ENCODE measurements around the gene EXOC2.

The EXOC2 gene

DNA sequence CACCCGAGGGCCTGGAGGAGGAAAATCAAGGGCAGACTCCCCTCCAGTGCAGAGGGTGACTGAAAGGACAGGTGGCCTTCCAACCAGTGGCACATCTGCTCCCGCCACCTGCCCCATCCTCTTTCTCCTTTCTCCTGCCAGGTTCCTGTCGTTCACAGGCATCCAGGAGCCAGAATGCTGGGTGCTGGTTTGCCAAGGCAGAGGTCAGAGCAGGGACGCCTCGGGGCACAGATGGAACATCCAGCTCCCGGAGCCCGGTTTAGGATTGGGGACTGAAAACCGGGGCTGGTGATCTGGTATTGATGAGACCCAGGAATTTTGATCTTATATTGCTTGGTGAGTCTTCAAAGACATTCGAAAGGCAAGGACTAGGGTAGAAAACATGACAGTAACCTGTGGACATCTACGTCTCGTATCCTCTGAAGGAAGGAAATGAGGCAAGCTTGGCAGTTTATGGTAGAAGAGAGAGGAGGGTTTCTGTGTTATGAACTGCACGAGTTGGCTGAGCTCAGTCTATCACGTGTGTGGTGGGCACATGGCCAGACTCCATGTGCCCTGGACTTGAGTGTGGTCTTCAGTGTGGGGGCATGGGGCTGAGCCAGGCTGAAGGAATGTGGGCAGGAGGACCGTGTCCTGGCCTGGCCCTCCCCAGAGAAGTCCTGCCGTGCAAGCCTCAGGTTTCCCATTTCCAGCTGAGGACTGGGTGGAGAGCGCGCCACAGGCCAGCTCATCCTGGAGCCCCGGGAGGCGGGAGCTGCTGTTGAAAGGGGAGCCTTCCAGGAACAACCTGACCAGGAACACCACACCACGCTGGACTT is 227.2 kb downstream of the EXOC2 start:
- DNase-seq (ENCODE audit: low read depth) = no peak

DNA sequence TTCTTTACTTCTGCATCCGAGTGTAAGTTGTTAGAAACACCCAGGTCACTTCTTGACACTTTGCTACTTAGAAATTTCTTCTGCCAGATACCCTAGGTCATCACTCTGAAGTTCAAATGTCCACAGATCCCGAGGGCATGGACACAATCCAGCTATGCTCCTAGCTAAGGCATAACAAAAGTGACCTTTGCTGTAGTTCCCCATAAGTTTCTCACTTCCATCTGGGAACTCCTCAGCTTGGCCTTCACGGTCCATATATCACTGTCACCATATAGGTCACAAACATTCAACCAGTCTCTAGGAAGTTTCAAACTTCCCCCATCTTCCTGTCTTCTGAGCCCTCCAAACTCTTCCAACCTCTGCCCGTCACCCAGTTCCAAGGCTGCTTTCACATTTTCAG is 236.1 kb downstream of the EXOC2 start:
- DNase-seq (ENCODE audit: low read depth) = no peak

DNA sequence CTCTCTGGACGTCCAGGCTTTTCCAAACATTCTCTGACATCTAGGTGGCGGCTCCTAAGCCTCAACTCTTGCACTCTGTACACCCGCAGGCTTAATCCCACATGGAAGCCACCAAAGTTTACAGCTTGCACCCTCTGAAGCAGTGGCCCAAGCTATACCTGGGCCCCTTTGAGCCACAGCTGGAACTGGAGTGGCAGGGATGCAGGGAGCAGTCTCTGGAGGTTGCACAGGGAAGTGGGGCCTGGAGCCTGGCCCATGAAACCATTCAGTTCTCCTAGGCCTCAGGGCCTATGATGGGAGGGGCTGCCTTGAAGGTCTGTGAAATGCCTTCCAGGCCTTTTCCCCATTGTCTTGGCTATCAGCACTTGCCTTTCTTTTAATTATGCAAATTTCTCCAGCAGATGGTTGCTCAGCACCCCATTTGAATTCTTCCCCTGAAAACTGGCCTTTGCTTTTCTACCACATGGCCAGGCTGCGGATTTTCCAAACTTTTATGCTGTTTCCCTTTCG is 236.5 kb downstream of the EXOC2 start:
- no peak for DNase-seq (ENCODE audit: low read depth)

- no peak for DNase-seq (ENCODE audit: low read depth)
These were observed 237.1 kb downstream of the EXOC2 start for GRCh38 chr6:455835-456234.

- peak; percentile 44 for DNase-seq (ENCODE audit: low read depth)
These were observed 237.8 kb downstream of the EXOC2 start for GRCh38 chr6:455006-455585.

GRCh38 chr6:454148-454991 is 238.6 kb downstream of the EXOC2 start:
- no peak for DNase-seq (ENCODE audit: low read depth)

DNA sequence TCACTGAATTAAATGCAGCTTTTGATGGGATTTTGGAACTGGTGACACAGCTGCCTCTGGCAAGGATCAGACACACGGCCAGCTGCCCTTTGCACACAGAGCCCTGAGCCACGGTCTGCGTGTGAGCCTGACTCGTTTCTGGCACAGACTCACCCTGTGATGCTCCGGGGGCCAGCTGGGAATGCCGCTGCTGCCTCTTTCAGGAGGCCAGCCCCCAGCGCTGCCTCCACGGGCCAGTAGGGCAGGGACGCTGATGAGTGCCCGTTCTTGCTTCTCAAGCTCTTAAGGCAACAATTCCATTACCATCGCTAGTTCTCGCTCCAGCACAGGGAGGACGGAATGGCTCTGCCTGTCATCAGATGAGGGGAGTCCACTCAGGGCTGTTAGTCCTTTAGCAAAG is 239.8 kb downstream of the EXOC2 start:
- DNase-seq (ENCODE audit: low read depth) = no peak

DNA sequence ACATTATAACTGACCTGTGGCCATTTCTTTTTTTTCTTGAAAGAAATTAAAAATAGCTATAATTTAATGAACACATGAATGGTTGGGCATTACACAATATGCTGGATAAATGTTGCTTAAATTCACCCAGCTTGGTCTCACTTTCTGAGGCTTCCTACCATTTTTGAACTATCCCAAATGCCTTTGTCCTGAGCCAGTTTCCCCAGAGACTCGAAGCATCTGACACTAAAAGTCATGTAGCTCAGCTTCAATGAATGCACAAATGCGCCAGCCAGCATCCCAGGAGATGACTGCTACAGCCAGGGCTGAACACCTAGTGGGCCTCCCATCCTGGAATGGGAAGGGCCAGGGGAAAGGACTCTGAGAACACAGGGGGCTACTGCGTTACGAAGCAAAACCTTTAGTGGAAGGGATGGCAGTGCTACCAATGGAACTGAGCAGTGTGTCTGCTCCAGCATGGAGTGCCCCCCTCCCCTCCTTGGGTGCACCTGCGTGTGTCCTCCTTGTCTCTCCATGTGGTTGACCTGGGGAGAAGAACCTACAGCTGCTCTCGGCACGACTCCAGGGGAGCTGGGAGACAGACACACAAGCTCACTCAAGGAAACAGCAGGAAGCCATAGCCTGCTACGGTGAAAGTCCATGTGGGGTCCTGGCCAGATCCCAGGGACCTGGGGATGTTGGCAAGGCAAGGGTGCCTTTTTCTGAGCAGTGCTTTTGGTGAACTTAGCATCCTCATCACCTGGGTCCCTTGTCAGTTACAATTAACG is 240.5 kb downstream of the EXOC2 start:
- DNase-seq (ENCODE audit: low read depth) = no peak

DNA sequence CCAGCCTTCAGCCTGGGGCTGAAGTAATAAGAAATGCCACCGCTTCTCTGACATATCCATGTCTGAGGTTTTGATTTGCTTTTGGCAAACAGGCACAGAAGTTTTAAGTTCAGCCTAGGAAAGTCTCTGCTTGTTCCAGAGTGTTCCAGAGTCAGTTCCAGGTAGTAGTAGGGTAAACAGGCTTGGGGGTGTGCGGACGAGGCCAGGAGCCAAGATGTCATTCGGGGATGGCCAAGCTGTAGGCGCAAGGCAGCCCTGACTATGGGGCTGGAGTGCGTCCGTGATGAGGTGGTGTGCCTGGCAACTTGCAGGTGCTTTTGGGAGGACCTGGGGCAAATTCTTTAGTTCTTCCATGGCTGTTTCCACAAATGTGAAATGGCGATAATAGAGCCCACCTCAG is 241.1 kb downstream of the EXOC2 start:
- no peak for DNase-seq (ENCODE audit: low read depth)

GRCh38 chr6:451336-451735 is 241.6 kb downstream of the EXOC2 start:
- no peak for DNase-seq (ENCODE audit: low read depth)

DNA sequence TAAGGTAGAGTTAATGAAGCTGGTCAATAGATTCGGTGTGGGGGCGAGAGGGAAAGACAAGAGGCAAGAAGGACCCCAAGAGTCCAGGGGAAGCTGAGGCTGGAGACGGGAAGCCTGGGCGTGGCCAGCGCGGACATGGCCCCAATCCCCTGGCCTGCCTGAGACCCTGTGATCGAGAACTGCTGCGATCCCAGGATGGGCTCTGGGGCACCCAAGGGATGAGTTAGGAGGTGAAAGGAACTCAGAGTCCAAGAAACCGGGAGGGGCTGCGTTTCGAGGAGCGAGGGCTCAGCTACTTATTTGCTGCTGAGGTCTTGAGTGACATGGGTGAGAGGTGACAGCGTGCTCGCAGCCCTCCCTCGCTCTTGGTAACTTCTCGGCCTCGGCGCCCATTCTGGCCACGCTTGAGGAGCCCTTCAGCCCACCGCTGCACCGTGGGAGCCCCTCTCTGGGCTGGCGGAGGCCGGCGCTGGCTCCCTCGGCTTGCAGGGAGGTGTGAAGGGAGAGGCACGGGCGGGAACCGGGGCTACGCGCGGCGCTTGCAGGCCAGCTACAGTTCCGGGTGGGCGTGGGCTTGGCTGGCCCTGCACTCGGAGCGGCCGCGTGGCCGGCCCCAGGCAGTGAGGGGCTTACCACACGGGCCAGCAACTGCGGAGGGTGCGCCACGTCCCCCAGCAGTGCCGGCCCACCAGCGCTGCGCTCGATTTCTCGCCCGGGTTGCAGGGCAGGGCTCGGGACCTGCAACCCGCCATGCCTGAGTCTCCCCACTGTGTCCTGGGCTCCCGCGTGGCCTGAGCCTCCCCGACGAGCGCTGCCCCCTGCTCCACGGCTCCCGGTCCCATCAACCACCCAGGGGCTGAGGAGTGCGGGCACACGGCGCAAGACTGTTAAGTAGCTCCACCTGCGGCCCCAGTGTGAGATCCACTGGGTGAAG is 243.2 kb downstream of the EXOC2 start:
- DNase-seq (ENCODE audit: low read depth) = no peak

DNA sequence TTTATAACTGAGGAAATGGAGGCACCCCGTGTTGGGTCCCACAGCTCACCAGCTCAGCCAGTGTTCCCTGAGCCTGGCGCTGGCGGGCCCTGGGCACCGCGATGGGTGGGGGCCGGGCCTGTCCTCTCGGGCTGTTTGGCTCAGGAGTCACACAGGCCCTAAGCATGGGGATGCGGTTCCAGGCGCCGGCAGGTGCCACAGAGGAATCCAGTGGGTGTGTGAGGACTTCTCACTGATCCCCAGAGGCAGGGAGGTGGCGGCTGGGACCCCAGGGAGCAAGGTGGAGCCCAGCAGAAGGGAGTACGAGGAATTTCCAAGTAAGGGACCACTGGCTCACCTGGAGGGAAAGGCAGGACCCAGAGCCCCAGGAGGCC is 243.9 kb downstream of the EXOC2 start:
- DNase-seq (ENCODE audit: low read depth) = no peak

DNA sequence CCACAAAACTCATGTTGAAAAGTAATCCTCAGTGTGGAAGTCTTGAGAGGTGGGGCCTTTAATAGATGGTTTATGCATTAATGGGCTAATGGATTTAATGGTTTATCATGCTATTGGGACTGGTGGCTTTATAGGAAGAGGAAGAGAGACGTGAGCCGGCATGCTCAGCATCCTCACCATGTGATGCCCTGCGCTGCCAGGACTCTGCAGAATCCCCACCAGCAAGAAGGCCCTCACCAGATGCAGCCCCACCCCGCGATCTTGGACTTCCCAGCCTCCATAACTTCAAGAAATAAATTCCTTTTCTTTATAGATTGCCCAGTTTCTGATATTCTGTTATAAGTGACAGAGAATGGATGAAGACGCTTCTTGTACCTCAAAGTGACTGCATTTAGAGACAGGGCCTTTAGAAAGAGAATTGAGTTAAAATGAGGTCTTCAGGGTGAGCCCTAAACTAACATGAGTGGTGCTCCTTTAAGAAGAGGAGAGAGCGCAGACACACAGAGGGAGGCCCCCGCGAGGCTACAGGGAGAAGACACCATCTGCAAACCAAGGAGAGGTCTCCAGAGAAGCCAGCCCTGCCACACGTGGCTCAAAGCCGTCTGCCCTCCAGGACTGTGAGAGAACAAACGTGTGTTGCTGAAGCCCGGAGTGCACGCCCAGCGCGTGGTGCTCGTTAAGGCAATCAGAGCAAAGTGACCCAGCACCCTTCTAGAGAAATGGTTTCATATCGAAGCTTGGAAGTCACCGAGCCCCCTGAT is 244.5 kb downstream of the EXOC2 start:
- DNase-seq (ENCODE audit: low read depth) = no peak

GRCh38 chr6:447381-448165 is 245.4 kb downstream of the EXOC2 start:
- peak; percentile 54 for DNase-seq (ENCODE audit: low read depth)

GRCh38 chr6:446418-447366 is 246.2 kb downstream of the EXOC2 start:
- DNase-seq (ENCODE audit: low read depth) = peak; percentile 94

- no peak for DNase-seq (ENCODE audit: low read depth)
These were observed 247.1 kb downstream of the EXOC2 start for GRCh38 chr6:445571-446417.

- DNase-seq (ENCODE audit: low read depth) = peak; percentile 37
These were observed 248.2 kb downstream of the EXOC2 start for GRCh38 chr6:444653-445275.

All from activated T-cell treated with anti-CD3 and anti-CD28 coated beads for 48 hours (primary cell).